Measurements from ENCODE around the gene PRKACB.
A peak's percentile ranks its signal among the peaks of the same experiment; 100 is the strongest.

The PRKACB gene

GRCh38 chr1:84152649-84153056 is 8.6 kb downstream of the PRKACB start:
- FAIRE-seq (peak; percentile 66), DNase-seq (ENCODE audit: extremely low spot score, insufficient read length, low read depth) (no peak)

GRCh38 chr1:84155517-84155916 is 11.4 kb downstream of the PRKACB start:
- no peak for FAIRE-seq

GRCh38 chr1:84156210-84156621 is 12.1 kb downstream of the PRKACB start:
- FAIRE-seq (no peak), DNase-seq (ENCODE audit: extremely low spot score, insufficient read length, low read depth) (no peak)

More at GRCh38 chr1:84155517-84155916, 11.4 kb downstream of the PRKACB start:
- no peak for DNase-seq (ENCODE audit: extremely low spot score, insufficient read length, low read depth)

GRCh38 chr1:84159533-84160240 is 15.6 kb downstream of the PRKACB start:
- DNase-seq (ENCODE audit: extremely low spot score, insufficient read length, low read depth): no peak
- FAIRE-seq: no peak

GRCh38 chr1:84162295-84162694 is 18.2 kb downstream of the PRKACB start:
- FAIRE-seq: no peak
- DNase-seq (ENCODE audit: extremely low spot score, insufficient read length, low read depth): no peak

- no peak for FAIRE-seq
Observed at GRCh38 chr1:84163123-84163931, 19.3 kb downstream of the PRKACB start.

GRCh38 chr1:84164161-84164560 is 20.1 kb downstream of the PRKACB start:
- FAIRE-seq: no peak
- no peak for DNase-seq (ENCODE audit: extremely low spot score, insufficient read length, low read depth)

More at GRCh38 chr1:84163123-84163931, 19.3 kb downstream of the PRKACB start:
- no peak for DNase-seq (ENCODE audit: extremely low spot score, insufficient read length, low read depth)

- DNase-seq (ENCODE audit: extremely low spot score, insufficient read length, low read depth) (no peak), FAIRE-seq (no peak)
Observed at GRCh38 chr1:84164567-84165021, 20.5 kb downstream of the PRKACB start.

GRCh38 chr1:84165601-84166000 is 21.5 kb downstream of the PRKACB start:
- DNase-seq (ENCODE audit: extremely low spot score, insufficient read length, low read depth): no peak
- FAIRE-seq: peak; percentile 15

- FAIRE-seq (peak; percentile 85), DNase-seq (ENCODE audit: extremely low spot score, insufficient read length, low read depth) (no peak)
Observed at GRCh38 chr1:84166797-84167196, 22.7 kb downstream of the PRKACB start.

- DNase-seq (ENCODE audit: extremely low spot score, insufficient read length, low read depth) (no peak), FAIRE-seq (no peak)
Observed at GRCh38 chr1:84168783-84169182, 24.7 kb downstream of the PRKACB start.

- FAIRE-seq (no peak), DNase-seq (ENCODE audit: extremely low spot score, insufficient read length, low read depth) (no peak)
Observed at GRCh38 chr1:84170171-84170570, 26.1 kb downstream of the PRKACB start.

GRCh38 chr1:84171481-84171880 is 27.4 kb downstream of the PRKACB start:
- FAIRE-seq: no peak

GRCh38 chr1:84174051-84174556 is 30.0 kb downstream of the PRKACB start:
- no peak for DNase-seq (ENCODE audit: extremely low spot score, insufficient read length, low read depth)
- FAIRE-seq: no peak

More at GRCh38 chr1:84171481-84171880, 27.4 kb downstream of the PRKACB start:
- DNase-seq (ENCODE audit: extremely low spot score, insufficient read length, low read depth): no peak

- no peak for FAIRE-seq
- no peak for DNase-seq (ENCODE audit: extremely low spot score, insufficient read length, low read depth)
Observed at GRCh38 chr1:84181350-84182005, 37.4 kb downstream of the PRKACB start.

GRCh38 chr1:84190455-84190854 is 46.4 kb downstream of the PRKACB start:
- FAIRE-seq (no peak), DNase-seq (ENCODE audit: extremely low spot score, insufficient read length, low read depth) (no peak)

GRCh38 chr1:84192681-84193080 is 48.6 kb downstream of the PRKACB start:
- FAIRE-seq (no peak), DNase-seq (ENCODE audit: extremely low spot score, insufficient read length, low read depth) (no peak)

- FAIRE-seq (no peak), DNase-seq (ENCODE audit: extremely low spot score, insufficient read length, low read depth) (no peak)
Observed at GRCh38 chr1:84198832-84199231, 54.8 kb downstream of the PRKACB start.

- FAIRE-seq (no peak), DNase-seq (ENCODE audit: extremely low spot score, insufficient read length, low read depth) (no peak)
Observed at GRCh38 chr1:84199257-84199656, 55.2 kb downstream of the PRKACB start.

GRCh38 chr1:84202126-84202525 is 58.1 kb downstream of the PRKACB start:
- FAIRE-seq: no peak

More at GRCh38 chr1:84202126-84202525, 58.1 kb downstream of the PRKACB start:
- no peak for DNase-seq (ENCODE audit: extremely low spot score, insufficient read length, low read depth)

All from GM18507 (cell line).